ENCODE results near the gene NUTF2.
A peak's percentile ranks its signal among the peaks of the same experiment; 100 is the strongest.

Gene NUTF2

GRCh38 chr16:67865318-67865717 is 18.6 kb downstream of the NUTF2 start:
- DNase-seq: no peak

GRCh38 chr16:67868290-67868689 is 21.6 kb downstream of the NUTF2 start:
- DNase-seq: no peak

GRCh38 chr16:67869653-67870052 is 22.9 kb downstream of the NUTF2 start:
- no peak for DNase-seq

GRCh38 chr16:67871256-67871655 is 24.5 kb downstream of the NUTF2 start:
- no peak for DNase-seq

DNA sequence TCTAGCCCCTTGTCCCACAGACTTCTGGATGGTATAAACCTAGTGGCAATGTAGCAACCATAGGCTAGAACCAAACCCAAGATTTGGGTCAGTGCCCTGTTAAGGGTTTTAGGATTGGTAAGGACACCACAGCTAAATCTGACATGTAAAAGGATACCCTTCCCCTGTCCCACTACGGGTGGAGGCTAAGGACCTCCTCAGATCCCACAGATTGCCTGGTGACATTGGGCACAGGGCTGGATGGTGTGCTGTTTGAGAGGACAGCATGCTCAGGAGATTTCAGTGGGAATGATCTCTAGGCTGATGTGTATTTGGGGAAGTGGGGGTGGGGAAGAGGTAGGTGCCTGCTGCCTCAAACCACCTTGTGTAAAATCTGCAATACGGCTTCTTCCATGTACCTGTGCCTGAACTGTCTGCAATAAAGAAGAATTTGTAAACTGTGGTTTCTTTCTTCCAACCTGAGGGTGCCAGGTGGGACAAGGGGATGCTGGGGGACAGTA is 25.4 kb downstream of the NUTF2 start:
- DNase-seq: no peak

- peak; percentile 75 for DNase-seq
Observed at GRCh38 chr16:67872631-67873434, 26.1 kb downstream of the NUTF2 start, which contains the start of gene EDC4. TSS of gene EDC4 (plus strand) at chr16:67873052. CDS start at chr16:67873262, 210 bp downstream.

GRCh38 chr16:67873435-67874370 is 27.0 kb downstream of the NUTF2 start:
- no peak for DNase-seq

DNA sequence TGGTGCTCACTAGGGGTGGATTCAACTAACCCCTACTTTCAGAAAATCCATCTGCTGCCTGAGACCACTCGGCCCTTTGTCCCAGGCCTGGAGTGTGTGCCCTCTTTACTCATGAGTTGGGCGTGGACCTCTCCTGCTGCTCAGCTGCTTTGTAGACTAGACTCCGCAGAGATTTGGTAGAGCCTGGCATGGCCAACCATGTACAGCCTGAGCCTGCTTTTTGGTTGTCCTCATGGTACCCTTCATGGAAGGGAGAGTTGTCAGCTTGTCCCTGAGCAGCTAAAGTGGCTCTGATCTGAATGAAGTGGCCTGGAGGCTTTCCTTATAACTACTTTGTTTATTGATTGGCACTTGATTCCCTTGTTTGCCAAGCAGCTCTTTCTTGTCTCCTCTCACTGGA is 27.6 kb downstream of the NUTF2 start:
- DNase-seq: no peak

GRCh38 chr16:67877064-67877463 is 30.3 kb downstream of the NUTF2 start:
- DNase-seq: no peak

DNA sequence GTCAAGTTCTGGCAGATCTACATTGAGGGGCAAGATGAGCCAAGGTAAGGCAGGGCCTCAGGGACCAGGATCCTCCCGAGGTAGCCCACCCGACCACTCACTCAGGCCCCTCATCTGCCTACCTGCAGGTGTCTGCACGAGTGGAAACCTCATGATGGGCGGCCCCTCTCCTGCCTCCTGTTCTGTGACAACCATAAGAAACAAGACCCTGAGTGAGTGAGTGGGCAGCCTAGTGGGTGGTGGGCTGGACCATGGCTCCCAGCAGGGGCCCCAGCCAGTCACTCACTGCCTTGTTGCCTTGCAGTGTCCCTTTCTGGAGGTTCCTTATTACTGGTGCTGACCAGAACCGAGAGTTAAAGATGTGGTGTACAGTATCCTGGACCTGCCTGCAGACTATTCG is 31.5 kb downstream of the NUTF2 start:
- no peak for DNase-seq

- DNase-seq: no peak
Observed at GRCh38 chr16:67878846-67879245, 32.1 kb downstream of the NUTF2 start.

- DNase-seq: no peak
Observed at GRCh38 chr16:67879462-67879861, 32.7 kb downstream of the NUTF2 start.

DNA sequence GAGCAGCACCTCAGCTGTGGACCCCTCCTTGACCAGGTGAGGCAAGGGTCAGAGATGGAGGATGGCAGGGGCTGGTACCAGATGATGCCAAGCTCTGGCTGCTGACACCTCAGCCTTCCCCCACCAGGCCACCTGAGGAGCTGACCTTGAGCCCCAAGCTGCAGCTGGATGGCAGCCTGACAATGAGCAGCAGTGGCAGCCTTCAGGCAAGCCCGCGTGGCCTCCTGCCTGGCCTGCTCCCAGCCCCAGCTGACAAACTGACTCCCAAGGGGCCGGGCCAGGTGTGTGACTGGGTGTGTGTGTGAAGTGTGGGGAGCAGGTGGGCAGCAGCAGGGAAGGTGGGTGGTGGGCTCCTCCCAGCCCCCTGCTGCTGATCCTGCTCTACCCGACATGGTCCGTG is 33.2 kb downstream of the NUTF2 start:
- no peak for DNase-seq

DNA sequence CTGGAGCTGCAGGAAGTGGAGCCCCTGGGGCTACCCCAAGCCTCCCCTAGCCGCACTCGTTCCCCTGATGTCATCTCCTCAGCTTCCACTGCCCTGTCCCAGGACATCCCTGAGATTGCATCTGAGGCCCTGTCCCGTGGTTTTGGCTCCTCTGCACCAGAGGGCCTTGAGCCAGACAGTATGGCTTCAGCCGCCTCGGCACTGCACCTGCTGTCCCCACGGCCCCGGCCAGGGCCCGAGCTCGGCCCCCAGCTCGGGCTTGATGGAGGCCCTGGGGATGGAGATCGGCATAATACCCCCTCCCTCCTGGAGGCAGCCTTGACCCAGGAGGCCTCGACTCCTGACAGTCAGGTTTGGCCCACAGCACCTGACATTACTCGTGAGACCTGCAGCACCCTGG is 33.9 kb downstream of the NUTF2 start:
- no peak for DNase-seq

DNA sequence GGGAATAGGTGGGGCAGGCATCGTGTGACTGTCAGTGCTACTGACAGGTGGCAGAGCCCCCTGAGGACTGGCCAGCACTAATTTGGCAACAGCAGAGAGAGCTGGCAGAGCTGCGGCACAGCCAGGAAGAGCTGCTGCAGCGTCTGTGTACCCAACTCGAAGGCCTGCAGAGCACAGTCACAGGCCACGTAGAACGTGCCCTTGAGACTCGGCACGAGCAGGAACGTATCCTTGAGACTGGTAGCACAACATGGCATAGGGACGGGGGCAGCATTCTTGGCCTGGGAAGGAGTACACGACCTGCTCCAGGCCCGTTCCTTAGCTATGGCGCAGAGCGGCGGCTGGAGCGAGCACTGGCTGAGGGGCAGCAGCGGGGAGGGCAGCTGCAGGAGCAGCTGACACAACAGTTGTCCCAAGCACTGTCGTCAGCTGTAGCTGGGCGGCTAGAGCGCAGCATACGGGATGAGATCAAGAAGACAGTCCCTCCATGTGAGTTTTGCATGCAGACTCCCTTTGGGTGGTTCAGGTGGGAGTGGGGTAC is 35.0 kb downstream of the NUTF2 start:
- DNase-seq: no peak

DNA sequence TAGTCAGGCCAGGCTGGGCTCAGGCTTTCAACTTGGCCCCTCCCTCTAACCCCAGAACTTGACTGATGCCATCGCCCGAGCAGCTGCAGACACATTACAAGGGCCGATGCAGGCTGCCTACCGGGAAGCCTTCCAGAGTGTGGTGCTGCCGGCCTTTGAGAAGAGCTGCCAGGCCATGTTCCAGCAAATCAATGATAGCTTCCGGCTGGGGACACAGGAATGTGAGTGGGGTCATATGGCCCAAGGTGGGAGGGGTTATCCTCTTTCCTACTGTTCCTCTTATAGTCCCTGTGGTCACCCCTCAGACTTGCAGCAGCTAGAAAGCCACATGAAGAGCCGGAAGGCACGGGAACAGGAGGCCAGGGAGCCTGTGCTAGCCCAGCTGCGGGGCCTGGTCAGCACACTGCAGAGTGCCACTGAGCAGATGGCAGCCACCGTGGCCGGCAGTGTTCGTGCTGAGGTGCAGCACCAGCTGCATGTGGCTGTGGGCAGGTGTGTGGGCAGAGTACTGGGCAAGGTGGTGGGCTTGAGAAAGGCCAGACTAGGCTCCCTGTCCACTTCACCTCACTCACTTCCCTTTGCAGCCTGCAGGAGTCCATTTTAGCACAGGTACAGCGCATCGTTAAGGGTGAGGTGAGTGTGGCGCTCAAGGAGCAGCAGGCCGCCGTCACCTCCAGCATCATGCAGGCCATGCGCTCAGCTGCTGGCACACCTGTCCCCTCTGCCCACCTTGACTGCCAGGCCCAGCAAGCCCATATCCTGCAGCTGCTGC is 35.8 kb downstream of the NUTF2 start:
- no peak for DNase-seq

DNA sequence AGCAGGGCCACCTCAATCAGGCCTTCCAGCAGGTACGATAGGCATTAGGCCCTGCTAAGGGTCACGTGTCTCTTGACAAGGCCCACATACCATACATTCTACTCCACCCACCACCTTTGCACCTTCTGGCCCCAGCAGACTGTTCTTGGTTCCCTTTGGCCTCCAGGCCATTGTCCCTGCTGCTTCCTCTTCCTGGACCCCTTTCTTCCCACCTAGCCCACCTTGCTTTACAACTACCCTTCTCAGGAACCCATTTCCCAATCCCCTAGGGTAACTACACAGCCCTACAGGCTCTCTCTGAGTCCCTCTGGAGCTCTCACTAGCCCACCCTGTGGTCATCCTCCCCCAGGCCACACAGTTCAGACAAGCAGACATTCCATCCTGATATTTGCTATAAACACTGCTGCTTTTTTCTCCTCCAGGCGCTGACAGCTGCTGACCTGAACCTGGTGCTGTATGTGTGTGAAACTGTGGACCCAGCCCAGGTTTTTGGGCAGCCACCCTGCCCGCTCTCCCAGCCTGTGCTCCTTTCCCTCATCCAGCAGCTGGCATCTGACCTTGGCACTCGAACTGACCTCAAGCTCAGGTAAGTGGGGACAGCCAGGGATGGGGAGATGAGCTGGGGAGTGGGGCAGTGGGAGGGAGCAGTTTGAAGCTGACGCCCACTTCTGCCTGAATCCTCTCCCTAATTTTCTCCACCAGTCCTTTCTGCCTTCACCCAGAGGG is 36.6 kb downstream of the NUTF2 start:
- DNase-seq: no peak

- DNase-seq: peak; percentile 43
Observed at GRCh38 chr16:67883872-67884261, 37.1 kb downstream of the NUTF2 start.

DNA sequence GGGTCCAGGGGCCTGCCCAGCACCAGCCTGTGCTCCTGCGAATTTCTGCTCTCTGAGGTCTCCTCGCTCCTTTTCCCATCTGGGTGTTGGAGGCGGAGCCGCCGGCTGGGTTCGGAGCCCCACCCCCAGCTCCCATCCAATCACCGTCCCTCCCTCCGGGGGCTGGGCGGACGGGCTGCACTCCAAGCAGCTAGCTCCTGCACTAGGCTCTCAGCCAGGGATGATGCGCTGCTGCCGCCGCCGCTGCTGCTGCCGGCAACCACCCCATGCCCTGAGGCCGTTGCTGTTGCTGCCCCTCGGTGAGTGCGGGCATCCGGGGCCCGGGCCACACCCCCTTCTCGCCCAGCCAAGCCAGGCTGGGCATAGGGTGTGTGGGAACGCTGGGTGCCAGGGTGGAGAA is 38.0 kb downstream of the NUTF2 start, which contains the start of gene NRN1L:
NRN1L (plus strand) TSS at position 202 of the 400 bp plus-strand sequence; CDS start at position 221, 19 bp downstream.
- DNase-seq: no peak

DNA sequence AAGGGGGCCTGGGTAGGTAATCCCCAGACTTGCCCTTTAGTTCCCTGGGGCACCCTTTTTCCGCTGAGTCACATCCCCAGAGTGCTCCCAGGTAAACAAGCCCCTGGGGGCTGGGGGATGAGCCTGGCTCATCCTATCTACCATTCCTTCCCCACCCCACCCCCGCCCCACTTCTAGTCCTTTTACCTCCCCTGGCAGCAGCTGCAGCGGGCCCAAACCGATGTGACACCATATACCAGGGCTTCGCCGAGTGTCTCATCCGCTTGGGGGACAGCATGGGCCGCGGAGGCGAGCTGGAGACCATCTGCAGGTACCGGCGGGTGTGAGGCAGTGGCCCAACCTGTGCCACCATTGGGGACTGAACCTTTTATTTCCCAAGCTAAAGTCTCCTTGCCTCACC is 38.8 kb downstream of the NUTF2 start:
- DNase-seq: no peak

GRCh38 chr16:67885976-67886375 is 39.2 kb downstream of the NUTF2 start:
- no peak for DNase-seq

DNA sequence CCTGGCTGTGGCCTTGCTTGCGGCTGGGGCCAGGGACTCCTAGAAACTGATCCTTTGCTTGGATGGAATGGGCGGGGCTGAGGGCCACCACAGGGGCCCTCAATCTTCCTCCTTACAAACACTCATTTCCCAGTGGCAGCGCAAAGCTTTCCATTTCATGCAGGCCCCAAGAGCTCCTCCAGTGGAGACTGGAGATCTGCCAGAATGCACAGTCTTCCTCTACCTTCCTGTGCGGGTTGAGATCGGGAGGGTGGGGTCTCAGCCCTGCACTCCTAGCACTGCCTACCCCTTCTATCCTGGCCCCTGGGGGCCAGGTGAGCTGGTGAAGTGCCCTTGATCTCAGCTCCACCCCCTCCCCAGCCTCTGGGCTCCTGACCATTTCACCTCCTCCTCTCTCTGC is 39.7 kb downstream of the NUTF2 start:
- DNase-seq: no peak

Measured in activated gamma-delta T cell (primary cell).